Measurements from ENCODE around the gene FTO.

FTO gene

GRCh38 chr16:53711390-53711789 is 7.4 kb downstream of the FTO start:
- DNase-seq = no peak

GRCh38 chr16:53712065-53712464 is 8.1 kb downstream of the FTO start:
- DNase-seq = no peak

DNA sequence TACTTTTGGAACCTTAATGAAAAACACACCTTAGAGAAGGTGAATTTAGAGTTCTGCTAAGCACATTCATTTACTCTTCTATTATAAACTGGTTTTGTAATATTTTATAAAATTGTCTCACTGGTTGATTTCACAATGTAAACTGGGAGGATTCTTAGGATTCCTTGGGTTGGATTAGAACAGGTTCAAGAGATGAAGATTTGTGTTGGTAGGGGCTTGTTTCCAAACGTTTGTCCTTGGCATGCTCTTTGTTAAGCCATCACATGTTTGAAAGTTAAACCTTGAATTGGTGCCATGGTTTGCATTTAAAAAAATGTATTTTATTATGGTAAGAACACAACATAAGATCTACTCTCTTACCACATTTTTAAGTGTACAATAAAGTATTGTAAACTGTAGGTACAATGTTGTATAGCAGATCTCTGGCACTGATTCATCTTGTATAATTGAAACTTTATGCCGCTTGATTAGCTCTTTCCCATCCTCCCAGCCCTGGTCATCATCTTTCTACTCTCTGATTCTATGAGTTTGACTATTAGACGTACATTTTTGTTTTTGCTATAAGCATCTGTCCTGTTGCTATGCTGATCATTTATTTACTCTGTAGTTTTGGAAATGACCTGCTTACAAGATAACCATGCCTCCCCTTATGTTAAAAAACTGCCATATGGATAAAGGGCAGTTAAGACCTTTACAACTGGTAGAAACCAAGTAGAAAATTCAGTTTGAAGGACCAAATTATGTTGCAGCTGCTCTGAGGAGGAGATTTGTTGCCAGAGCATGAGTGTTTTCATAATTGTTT is 9.6 kb downstream of the FTO start:
- no peak for DNase-seq

- DNase-seq = peak; percentile 23
These were observed 10.5 kb downstream of the FTO start for GRCh38 chr16:53714205-53715022.

GRCh38 chr16:53715023-53715384 is 11.0 kb downstream of the FTO start:
- no peak for DNase-seq

DNA sequence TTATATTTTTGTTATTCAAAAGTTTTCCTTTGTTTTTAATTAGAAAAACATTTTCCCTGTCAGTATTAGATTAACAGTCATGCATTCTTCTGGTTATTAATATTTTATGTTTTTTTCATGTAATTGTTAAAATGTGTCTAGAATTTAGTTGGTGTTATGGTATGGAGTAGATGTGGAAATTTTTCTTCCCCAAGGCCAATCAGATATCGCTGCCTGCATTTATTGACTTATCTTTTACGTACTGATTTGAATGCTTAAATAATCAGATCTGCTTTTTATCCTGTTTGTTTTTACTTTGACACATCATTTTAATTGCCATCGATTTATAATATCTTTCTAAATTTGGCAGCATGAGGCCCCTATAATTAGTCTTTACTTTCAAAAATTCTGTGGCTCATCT is 13.6 kb downstream of the FTO start:
- no peak for DNase-seq

- no peak for DNase-seq
These were observed 17.1 kb downstream of the FTO start for GRCh38 chr16:53721017-53721416.

DNA sequence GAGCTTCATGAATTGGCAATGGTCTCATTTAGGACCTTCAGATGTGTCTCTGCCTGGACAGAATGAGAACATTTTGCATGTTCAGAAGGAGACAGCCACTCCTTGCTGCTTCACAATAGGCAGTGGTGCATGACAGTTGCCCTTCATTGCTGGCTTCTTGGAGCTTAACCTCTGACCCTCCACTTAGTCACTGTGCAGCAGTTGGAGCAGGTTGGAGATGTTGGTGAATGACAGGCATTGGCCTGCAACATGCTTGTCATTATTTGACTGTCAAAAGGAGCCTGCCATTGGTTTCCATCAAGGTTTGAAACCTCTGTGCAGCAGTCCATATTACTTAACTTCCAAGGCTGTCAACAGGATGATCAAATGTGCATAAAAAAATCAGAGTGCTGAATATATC is 22.7 kb downstream of the FTO start:
- no peak for DNase-seq

DNA sequence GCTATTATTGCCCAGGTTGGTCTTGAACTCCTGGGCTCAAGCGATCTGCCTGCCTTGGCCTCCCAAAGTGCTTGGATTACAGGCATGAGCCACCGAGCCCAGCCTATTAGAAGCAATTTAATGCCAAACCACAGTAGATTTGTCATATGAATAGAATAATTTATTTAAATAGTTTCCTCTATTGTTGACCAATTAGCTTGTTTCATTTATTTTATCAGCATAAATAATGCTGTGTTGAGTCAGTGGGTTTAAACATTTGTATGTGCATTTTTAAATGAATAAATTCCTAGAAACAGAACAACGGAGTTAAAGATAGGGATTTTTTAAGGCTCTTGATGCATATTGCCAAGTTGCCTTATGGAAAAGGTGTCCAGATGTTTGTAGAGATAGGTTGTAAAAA is 26.7 kb downstream of the FTO start:
- no peak for DNase-seq

DNA sequence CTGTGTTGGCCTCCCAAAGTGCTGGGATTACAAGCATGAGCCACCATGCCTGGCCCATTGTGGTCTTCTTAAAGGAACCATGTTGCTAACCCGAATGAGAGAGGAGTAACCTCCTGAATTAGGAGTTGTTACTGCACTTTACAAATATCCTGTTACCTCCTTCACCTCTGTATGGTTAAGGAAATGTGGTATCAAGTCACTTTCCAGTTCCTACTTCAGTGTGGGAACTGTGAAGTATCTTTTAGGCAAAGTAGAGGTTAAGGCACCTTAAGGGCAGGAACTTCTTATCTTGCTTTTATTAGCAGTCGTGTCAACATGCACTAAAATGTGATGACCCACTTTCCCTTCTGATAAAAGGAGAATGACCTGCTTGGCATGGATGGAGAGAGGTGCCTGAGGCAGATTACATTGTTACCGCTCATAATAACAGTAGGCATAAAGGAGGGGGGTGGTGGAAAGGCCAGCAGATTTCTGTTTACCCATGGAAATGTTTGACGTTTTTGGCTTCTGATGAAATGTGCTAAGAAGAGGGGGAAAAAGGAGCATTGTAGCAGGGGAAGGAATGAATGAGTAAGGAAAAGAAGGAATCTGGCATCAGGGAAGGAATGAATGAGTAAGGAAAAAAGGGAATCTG is 28.5 kb downstream of the FTO start:
- no peak for DNase-seq

- DNase-seq = no peak
These were observed 31.0 kb downstream of the FTO start for GRCh38 chr16:53734908-53735307.

DNA sequence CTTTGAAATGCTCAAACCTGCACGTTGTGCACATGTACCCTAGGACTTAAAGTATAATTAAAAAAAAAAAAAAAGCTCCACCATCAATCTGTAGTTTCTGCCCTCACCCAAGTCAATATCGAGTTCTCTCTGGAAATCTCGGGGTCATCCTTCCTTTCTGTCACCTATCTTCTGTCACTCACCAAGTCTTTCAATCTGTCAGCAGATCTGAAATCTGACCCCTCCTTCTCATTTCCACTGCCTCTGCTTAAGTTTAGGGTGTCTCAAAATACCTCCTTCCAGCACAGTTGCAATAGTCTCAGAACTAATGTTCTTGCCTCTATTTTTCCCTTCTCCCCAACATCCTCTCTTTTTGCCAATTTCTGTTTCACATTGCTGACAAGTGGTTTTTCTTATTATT is 32.3 kb downstream of the FTO start:
- no peak for DNase-seq

DNA sequence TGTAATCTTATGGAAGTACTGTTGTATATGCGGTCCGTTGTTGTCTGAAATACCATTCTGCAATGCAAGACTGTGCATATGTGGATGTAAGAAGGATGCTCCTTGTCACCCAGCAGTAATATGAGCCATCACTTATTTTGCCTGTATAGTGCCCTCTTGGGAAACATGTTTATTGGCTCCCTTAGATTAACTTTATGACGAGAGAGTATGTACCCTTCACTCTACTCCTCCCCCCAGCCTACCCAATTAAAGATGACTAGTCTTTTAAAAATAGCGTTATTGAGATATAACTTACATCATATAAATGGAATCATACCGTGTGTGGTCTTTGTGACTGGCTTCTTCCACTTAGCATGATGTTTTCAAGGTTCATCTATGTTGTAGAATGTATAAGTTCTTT is 33.6 kb downstream of the FTO start:
- DNase-seq = peak; percentile 51

- DNase-seq = peak; percentile 38
These were observed 36.5 kb downstream of the FTO start for GRCh38 chr16:53740476-53740875.

GRCh38 chr16:53740933-53741531 is 37.1 kb downstream of the FTO start:
- no peak for DNase-seq

DNA sequence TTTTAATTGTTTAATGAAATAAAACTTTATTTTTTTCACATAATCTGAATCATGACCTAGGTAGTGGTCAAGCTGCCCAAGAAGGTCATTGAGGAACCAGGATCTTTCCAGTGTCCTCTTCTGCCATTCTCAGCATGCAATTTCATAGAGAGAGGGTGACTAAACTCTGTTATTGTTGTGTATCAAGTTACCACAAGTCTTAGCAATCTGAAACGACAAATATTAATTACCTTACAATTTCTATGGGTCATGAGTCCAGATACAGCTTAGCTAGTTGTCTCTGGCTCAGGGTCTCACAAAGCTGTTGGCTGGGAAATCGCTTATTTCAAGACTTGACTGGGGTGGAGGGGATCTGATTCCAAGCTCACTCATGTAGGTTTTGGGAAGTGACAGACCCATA is 37.6 kb downstream of the FTO start:
- DNase-seq = no peak

- DNase-seq = peak; percentile 35
These were observed 39.2 kb downstream of the FTO start for GRCh38 chr16:53743149-53743566.

- no peak for DNase-seq
These were observed 40.5 kb downstream of the FTO start for GRCh38 chr16:53744449-53744848.

DNA sequence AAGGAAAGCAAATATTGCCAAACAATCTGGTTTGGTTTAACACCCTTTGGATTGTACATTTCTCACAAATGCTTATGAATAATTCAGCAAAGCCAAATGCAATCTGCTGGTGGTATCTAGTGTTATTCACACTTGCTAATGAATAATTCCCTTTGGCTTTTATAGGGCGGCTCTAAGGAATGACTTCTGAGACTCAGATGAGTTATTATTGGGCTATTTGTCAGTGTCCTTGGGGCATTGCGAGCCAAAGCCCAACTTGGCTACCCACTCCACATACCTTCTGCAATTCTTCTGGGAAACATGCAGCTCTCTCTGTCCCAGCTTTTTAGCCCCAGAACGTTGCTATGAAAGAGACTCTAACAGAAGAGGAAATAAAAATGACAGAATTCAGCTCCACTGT is 41.1 kb downstream of the FTO start:
- peak; percentile 77 for DNase-seq

DNA sequence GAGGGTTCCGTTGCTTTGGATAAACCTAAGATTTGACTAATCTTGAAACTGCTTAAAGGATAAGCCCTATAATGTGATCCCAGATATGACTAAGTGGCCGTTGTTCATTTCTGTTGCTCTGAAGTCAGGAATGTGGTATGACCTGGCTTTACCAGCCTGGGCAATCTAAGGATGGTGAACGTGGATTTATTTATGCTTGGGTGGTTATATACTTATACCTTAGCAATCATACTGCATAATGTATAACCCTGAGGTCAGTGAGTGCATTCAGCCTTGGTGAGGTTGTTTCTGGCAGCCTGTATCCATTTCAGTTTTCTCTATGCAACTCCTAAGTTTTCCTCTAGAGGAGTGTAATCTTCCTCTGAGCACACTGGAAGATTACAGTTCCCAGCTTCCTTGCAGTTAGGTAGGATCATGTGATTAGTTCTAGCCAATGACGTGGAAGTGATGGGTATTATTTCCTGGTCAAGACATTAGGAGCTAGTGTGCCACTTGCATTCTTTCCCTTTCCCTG is 41.9 kb downstream of the FTO start:
- peak; percentile 61 for DNase-seq

DNA sequence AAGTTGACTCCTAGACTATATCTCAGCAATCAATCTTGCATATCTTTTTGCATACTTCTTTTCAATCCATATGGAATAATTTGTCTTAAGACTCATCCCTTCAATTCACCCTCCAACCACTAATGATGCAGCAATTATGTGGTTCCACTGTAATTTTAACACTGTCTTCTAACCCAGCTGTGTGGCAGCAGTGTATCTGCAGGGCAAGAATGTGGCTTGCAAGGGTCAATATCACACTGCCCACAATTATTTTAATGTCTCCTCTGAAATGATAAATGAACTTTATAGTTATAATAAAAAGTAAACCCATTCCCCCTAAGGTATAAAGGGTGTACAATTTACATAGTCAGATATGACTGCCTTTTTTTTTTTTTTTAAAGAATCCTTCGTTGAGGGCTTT is 48.6 kb downstream of the FTO start:
- DNase-seq = no peak

DNA sequence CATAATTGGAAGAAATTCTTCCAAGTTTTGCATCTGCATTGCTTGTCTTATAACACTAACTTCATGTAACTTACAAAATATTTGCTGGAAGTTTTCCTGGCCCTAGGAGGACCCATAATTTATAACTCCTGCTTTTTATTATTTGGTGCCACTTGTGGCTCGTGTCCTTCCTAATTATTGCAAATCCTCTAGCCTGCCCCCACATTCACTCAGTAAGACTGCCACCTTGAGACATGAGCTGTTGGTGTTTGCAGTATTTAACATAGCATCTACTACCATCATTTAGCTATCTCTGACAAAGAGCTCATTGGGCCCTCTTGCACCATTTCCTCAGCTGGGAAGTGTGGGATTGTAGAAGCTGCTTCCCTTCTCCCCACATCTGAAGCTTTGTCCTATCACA is 49.5 kb downstream of the FTO start:
- no peak for DNase-seq
